K562 (cell line): Measurements from ENCODE around the gene NR0B2. TPM values are rescaled to one million over a fixed set of nuclear protein-coding genes. Genes with fewer than 3 reads are reported as not detected.

ENCODE experiments used
- ATAC-seq: fragments of 200-7000 bp; cut with Tn5 transposase; 3 replicates; pipeline ENCODE4 v1.9.1; 2020; ENCODE audit warnings: moderate library complexity
- BruUV-seq: library from RNA; stranded (reverse); fragments of 400-500 nt; replicated peaks from 2 replicates; lab custom pipeline; 2021; lab: Mats Ljungman, UMichigan
- CTCF ChIA-PET: fragments of 300-600 bp; formaldehyde crosslinking; extraction: SDS; loops from one replicate; lab custom pipeline; 2021; ENCODE audit warnings: low intra/inter-chr PET ratio; lab: Yijun Ruan, JAX
- POLR2A ChIA-PET: fragments of 300-600, 350-650 bp; sonication (Branson Sonifier 250); formaldehyde crosslinking; extraction: SDS; loops from one replicate; lab custom pipeline; 2021; ENCODE audit warnings: antibody characterized with exemption, inconsistent platforms; lab: Yijun Ruan, JAX
- DNase-seq, 4 experiments: peaks; one replicate each; pipeline versions ENCODE4 v3.0.0 to v3.0.0-alpha.2; 2011 to 2018; ENCODE audit warnings: low spot score in 3 of 4, mixed read lengths in 3 of 4; ENCODE audit errors: extremely low read depth in 1 of 4
- FAIRE-seq: peaks from 2 replicates; lab custom pipeline; 2011; peaks lifted over from hg19 to GRCh38; lab: Jason Lieb, UNC
- H2AFZ ChIP-seq: 2 replicates; pipeline ENCODE4 v1.6.0; 2011; ENCODE audit warnings: low read depth, low read length, control low read depth, inconsistent platforms
- H3K27ac ChIP-seq: fragments of 200-600 bp; 3 replicates; pipeline ENCODE4 v1.8.0; 2011; ENCODE audit warnings: low read depth, mild to moderate bottlenecking, control low read depth, inconsistent platforms, low read length, moderate library complexity, mixed read lengths; ENCODE audit errors: extremely low read depth
- H3K27me3 ChIP-seq, 2 experiments: fragments of 300-600 bp in 1 of 2; 2 replicates in 1 of 2; 3 replicates in 1 of 2; pipeline versions ENCODE4 v1.6.0 to v1.8.0; 2011; ENCODE audit warnings: inconsistent platforms in 2 of 2, low read length in 2 of 2, mild to moderate bottlenecking in 1 of 2, mixed read lengths in 1 of 2, moderate library complexity in 1 of 2; ENCODE audit not compliant: control insufficient read depth in 2 of 2, insufficient read depth in 2 of 2
- H3K36me3 ChIP-seq: fragments of 300-600 bp; 3 replicates; pipeline ENCODE4 v1.8.0; 2011; ENCODE audit warnings: mild to moderate bottlenecking, low read length, inconsistent platforms; ENCODE audit not compliant: control insufficient read depth, insufficient read depth
- H3K4me1 ChIP-seq, 2 experiments: fragments of 200-600 bp in 1 of 2; replicated peaks in 1 of 2; 2 replicates in 1 of 2; 3 replicates in 1 of 2; pipeline versions ENCODE4 v1.5.1 to v1.8.0; 2011; ENCODE audit warnings: inconsistent platforms in 2 of 2, low read length in 2 of 2, mild to moderate bottlenecking in 1 of 2, mixed read lengths in 1 of 2, moderate library complexity in 1 of 2; ENCODE audit not compliant: control insufficient read depth in 2 of 2, insufficient read depth in 2 of 2
- H3K4me2 ChIP-seq: 2 replicates; pipeline ENCODE4 v1.6.1; 2011; ENCODE audit warnings: low read length, control low read depth, inconsistent platforms, mixed read lengths; ENCODE audit not compliant: insufficient read depth
- H3K4me3 ChIP-seq: fragments of 200-600 bp; sonication (generic), shearing (Covaris generic); 2 replicates; pipeline ENCODE4 v1.5.1; 2016; ENCODE audit warnings: control low read depth, inconsistent platforms
- H3K79me2 ChIP-seq: fragments of 200-600 bp; 3 replicates; pipeline ENCODE4 v1.8.0; 2011; ENCODE audit warnings: low read length, inconsistent platforms; ENCODE audit not compliant: control insufficient read depth, insufficient read depth
- H3K9ac ChIP-seq, 2 experiments: 2 replicates each; pipeline versions ENCODE4 v1.6.0 to v1.6.1; 2011; ENCODE audit warnings: low read depth in 2 of 2, low read length in 2 of 2, control low read depth in 1 of 2, inconsistent platforms in 1 of 2, mild to moderate bottlenecking in 1 of 2, mixed read lengths in 1 of 2; ENCODE audit not compliant: insufficient read depth in 1 of 2
- H3K9me1 ChIP-seq: one replicate; pipeline ENCODE4 v1.6.0; 2011; ENCODE audit warnings: inconsistent platforms, mild to moderate bottlenecking, low read length, moderate library complexity; ENCODE audit not compliant: control insufficient read depth, insufficient read depth
- H3K9me3 ChIP-seq: replicated peaks from 2 replicates; pipeline ENCODE4 v1.5.1; 2011; ENCODE audit warnings: low read depth, low read length, inconsistent platforms; ENCODE audit not compliant: control insufficient read depth, insufficient read depth
- H4K20me1 ChIP-seq: replicated peaks from 2 replicates; pipeline ENCODE4 v1.6.1; 2011; ENCODE audit warnings: low read length, inconsistent platforms, mixed read lengths; ENCODE audit not compliant: control insufficient read depth, insufficient read depth
- CBX8 ChIP-seq: fragments of 200-600 bp; sonication (generic); IDR thresholded peaks from 2 replicates; pipeline ENCODE4 v1.6.1; 2012; ENCODE audit warnings: borderline replicate concordance, mixed run types, low read depth, mild to moderate bottlenecking, moderate library complexity, mixed read lengths, low read length, control low read depth, inconsistent platforms; ENCODE audit not compliant: poor library complexity, severe bottlenecking; ENCODE audit errors: extremely low read depth
- CGGBP1 ChIP-seq: fragments of 250-450 bp; sonication (Bioruptor Pico); IDR thresholded peaks from 2 replicates; pipeline ENCODE4 v1.9.0; 2021; ENCODE audit warnings: mild to moderate bottlenecking
- KLF1 ChIP-seq: fragments of 450-650 bp; IDR thresholded peaks from 2 replicates; pipeline ENCODE4 v1.6.1; 2016; ENCODE audit warnings: missing genetic modification characterization, missing compliant biosample characterization
- RBFOX2 ChIP-seq: fragments of 200-400 bp; formaldehyde crosslinking; IDR thresholded peaks from 2 replicates; pipeline ENCODE4 v1.6.1; 2017; ENCODE audit warnings: low read depth, mild to moderate bottlenecking, low read length, moderate library complexity
- WGBS: fragments of 100-300 bp; shearing (Covaris generic); methylation state at CpG from one replicate; pipeline ENCODE4 v1.1.6; 2016; ENCODE audit warnings: low coverage, mixed read lengths; ENCODE audit not compliant: insufficient coverage; ENCODE audit errors: missing lambda C conversion rate; 5-methylcytosine and 5-hydroxymethylcytosine counted together
- in situ Hi-C: fragments of 300-500 bp; cut with MboI; formaldehyde crosslinking; loops from 4 replicates; pipeline ENCODE4 v1.15.0; 2018; ENCODE audit warnings: inconsistent platforms, mixed read lengths
- intact Hi-C: fragments of 100-400 bp; cut with micrococcal nuclease; formaldehyde crosslinking; loops from 2 replicates; pipeline ENCODE4 v1.14.2; 2022
- polyA plus RNA-seq, 8 experiments: library from polyadenylated mRNA; depleted of rRNA in 4 of 8; stranded (reverse) in 5 of 8; unstranded in 3 of 8; fragments of >200 nt; fragmentation: Nextera tagmentation in 2 of 8; fragmentation: Illumina TruSeq in 1 of 8; extraction: Ambion mirVana in 2 of 8; extraction: Trizol in 1 of 8; gene quantifications; 2 replicates each; pipeline versions ENCODE4 v1.2.1 to v1.2.3, GENCODE V29; 2011 to 2014; ENCODE audit warnings: inconsistent platforms in 1 of 8, missing spikeins in 1 of 8
- total RNA-seq, 7 experiments: library from RNA; depleted of rRNA in 6 of 7; stranded (reverse); fragments of >200 nt in 6 of 7; fragmentation: Illumina TruSeq in 2 of 7; extraction: Trizol in 2 of 7; gene quantifications; 2 replicates each; pipeline versions ENCODE4 v1.2.1 to v1.2.3, GENCODE V29; 2011 to 2021; ENCODE audit warnings: low replicate concordance in 1 of 7
- TF ChIP-seq, protein P1 (sequence below), 2 experiments: fragments of 450-650 bp; IDR thresholded peaks; 2 replicates each; pipeline ENCODE4 v1.6.1; 2018; ENCODE audit warnings: mild to moderate bottlenecking in 2 of 2, low read depth in 1 of 2; ENCODE audit not compliant: partially characterized antibody in 2 of 2

Gene NR0B2
- total and polyA plus RNA-seq, 9 of the 15 experiments (the other 6 are each of a cell fraction or from before 2014, with no cell fraction given): not detected

DNA sequence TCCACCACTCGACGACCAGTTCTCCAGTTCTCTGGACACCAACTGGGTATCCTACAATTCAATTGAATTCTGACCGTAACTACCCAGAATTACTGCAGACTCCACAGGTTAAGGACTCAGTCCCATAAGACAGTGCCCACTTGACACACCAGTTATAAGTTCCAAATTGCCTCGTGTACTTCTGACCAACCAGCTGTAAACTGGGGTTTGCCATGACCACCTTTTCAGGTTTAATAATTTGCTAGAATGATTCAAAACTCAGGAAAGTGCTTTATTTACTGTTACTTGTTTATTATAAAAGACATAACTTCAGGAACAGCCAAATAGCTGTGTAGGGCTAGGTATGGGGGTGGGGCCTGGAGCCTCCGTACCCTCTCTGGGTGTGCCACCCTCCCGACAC, 23.0 kb upstream of the NR0B2 start:
- no TSS peak for BruUV-seq
- POLR2A ChIA-PET: interaction anchor here (0.9 to 2.3 kb wide), 2 partner anchors 10 to 13 kb away, joined by 3 to 12 read pairs; no protein-coding TSS in a partner anchor

More for the DNA sequence above, 23.0 kb upstream of the NR0B2 start:
- H3K9me3 ChIP-seq: no peaks in the 10 kb centered on the region
- H3K9me1 ChIP-seq: no peaks in the 10 kb centered on the region
- ATAC-seq: no peak
- CTCF ChIA-PET: no interaction called here
- peaks cover 61% of the 10 kb centered on the region for H3K79me2 ChIP-seq
- H3K9ac ChIP-seq: no peak overlapping the region
- in situ Hi-C loops: no loop called here
- no peaks in the 10 kb centered on the region; a peak in 1 of 5 replicates for H3K4me1 ChIP-seq
- TF ChIP-seq CBX8 (no peak), KLF1 (no peak), CGGBP1 (no peak), RBFOX2 (no peak)
- TF ChIP-seq, protein P1, sequence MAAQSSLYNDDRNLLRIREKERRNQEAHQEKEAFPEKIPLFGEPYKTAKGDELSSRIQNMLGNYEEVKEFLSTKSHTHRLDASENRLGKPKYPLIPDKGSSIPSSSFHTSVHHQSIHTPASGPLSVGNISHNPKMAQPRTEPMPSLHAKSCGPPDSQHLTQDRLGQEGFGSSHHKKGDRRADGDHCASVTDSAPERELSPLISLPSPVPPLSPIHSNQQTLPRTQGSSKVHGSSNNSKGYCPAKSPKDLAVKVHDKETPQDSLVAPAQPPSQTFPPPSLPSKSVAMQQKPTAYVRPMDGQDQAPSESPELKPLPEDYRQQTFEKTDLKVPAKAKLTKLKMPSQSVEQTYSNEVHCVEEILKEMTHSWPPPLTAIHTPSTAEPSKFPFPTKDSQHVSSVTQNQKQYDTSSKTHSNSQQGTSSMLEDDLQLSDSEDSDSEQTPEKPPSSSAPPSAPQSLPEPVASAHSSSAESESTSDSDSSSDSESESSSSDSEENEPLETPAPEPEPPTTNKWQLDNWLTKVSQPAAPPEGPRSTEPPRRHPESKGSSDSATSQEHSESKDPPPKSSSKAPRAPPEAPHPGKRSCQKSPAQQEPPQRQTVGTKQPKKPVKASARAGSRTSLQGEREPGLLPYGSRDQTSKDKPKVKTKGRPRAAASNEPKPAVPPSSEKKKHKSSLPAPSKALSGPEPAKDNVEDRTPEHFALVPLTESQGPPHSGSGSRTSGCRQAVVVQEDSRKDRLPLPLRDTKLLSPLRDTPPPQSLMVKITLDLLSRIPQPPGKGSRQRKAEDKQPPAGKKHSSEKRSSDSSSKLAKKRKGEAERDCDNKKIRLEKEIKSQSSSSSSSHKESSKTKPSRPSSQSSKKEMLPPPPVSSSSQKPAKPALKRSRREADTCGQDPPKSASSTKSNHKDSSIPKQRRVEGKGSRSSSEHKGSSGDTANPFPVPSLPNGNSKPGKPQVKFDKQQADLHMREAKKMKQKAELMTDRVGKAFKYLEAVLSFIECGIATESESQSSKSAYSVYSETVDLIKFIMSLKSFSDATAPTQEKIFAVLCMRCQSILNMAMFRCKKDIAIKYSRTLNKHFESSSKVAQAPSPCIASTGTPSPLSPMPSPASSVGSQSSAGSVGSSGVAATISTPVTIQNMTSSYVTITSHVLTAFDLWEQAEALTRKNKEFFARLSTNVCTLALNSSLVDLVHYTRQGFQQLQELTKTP (IDR thresholded peaks at IDR 0.05; ENCODE audit: low read depth in 1 of 2, partially characterized antibody in 2 of 2): no peak
- H2AFZ ChIP-seq: no peak overlapping the region
- H3K27me3 ChIP-seq: no peaks in the 10 kb centered on the region
- no peak overlapping the region for H3K4me2 ChIP-seq
- H4K20me1 ChIP-seq: 0 out of 2 replicates have a peak, but pooled peaks cover 10% of the 10 kb centered on the region
- no peak overlapping the region for H3K27ac ChIP-seq
- H3K36me3 ChIP-seq: peaks cover 86% of the 10 kb centered on the region
- H3K4me3 ChIP-seq: no peak overlapping the region
- FAIRE-seq: peak; percentile 23
- 91% methylated on average over 6 of the region's 6 CpGs for WGBS
- intact Hi-C loops: no loop called here
- no peak for DNase-seq
